ENCODE measurements around the gene DGCR6L.
"Not testable (repeated sequence)": the region's sequence is repeated elsewhere in the genome, so short reads cannot be mapped to it uniquely, and the experiment has no call there.

DGCR6L gene

GRCh38 chr22:20324139-20324516, 4.3 kb upstream of the DGCR6L start:
- DNase-seq = no peak

- not testable (repeated sequence) for DNase-seq
These were observed 1.8 kb upstream of the DGCR6L start for GRCh38 chr22:20321552-20322211.

GRCh38 chr22:20320659-20321551, 1.0 kb upstream of the DGCR6L start:
- not testable (repeated sequence) for DNase-seq

- DNase-seq = no peak
These were observed 667 bp downstream of the DGCR6L start for GRCh38 chr22:20319041-20319744.

- not testable (repeated sequence) for DNase-seq
These were observed 1.7 kb downstream of the DGCR6L start for GRCh38 chr22:20318043-20318688.

GRCh38 chr22:20317402-20318042, 2.3 kb downstream of the DGCR6L start:
- not testable (repeated sequence) for DNase-seq

- DNase-seq = no peak
These were observed 2.9 kb downstream of the DGCR6L start for GRCh38 chr22:20316844-20317401.

GRCh38 chr22:20316217-20316843, 3.5 kb downstream of the DGCR6L start:
- DNase-seq = no peak

GRCh38 chr22:20315337-20316216, 4.3 kb downstream of the DGCR6L start:
- DNase-seq = no peak

- not testable (repeated sequence) for DNase-seq
These were observed 5.0 kb downstream of the DGCR6L start for GRCh38 chr22:20314741-20315336.

- not testable (repeated sequence) for DNase-seq
These were observed 5.7 kb downstream of the DGCR6L start for GRCh38 chr22:20314206-20314605.

GRCh38 chr22:20313306-20314077, 6.4 kb downstream of the DGCR6L start:
- not testable (repeated sequence) for DNase-seq

GRCh38 chr22:20312396-20313191, 7.3 kb downstream of the DGCR6L start:
- DNase-seq = no peak

GRCh38 chr22:20311249-20312062, 8.4 kb downstream of the DGCR6L start:
- DNase-seq = not testable (repeated sequence)

GRCh38 chr22:20310773-20311172, 9.1 kb downstream of the DGCR6L start:
- DNase-seq = not testable (repeated sequence)

GRCh38 chr22:20310180-20310579, 9.7 kb downstream of the DGCR6L start:
- DNase-seq = not testable (repeated sequence)
